CD4-positive, alpha-beta T cell treated with Interleukin-6 for 4 hours (primary cell): ENCODE results near the gene MVB12B.

Source experiments
- DNase-seq: peaks from one replicate; pipeline ENCODE4 v3.0.0-alpha.2; 2020; ENCODE audit warnings: mixed read lengths

MVB12B gene

DNA sequence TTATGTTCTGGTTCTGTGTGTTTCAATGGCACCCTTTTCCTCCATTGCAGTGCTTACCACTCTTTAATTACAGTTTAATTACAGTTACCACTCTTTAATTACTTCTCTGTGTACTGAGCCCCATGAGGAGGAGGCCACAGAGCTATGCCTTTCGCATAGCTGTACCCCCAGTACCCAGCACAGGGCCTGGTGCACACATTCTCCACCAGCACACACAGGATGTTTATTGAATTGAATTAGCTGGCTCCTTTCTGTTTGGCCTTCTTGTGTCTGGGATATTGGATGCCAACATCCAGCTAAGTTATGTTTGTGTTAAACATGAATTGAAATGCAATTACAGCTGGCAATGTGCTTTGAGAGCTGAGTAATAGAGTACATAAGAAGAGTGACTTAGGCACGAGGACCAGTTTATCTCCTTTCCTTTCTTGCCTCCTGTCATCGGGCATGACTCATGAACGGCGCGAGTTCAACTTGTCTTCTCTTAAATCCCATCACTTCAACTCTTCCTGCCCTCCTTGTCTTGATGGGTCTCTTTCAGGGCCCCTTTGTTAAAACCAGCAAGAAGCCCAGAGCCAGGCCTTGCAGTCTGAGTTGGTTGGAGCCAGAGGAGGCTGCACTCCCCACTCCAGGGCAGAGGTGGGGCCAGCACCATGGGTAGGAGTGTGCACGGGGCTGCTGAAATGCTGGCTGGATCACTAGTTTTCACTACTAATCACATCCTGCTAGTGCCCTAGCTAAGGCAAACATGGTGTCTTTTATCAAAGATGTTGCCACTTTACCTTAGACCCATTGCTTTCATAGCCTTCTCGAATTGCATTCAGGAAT, 37.4 kb downstream of the MVB12B start:
- no peak for DNase-seq

DNA sequence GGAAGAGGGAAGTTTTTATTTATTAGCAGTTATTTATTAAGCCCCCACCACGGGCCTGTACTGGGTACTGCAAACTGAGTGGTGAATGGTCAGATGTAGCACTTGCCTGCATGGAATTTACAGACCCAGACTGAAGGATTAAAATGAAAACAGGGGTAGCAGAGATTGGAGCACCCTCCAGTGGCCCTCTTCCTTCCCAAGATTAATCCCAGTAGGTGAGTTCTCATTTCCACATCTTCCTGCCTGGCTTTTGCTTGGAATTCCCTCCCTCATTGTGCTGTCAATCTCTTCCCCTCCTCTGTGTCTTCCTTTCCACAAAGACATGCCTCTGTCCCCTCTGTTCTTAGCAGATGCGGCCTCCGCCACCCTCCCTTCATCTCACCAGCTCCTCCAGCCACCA, 39.2 kb downstream of the MVB12B start:
- no peak for DNase-seq

DNA sequence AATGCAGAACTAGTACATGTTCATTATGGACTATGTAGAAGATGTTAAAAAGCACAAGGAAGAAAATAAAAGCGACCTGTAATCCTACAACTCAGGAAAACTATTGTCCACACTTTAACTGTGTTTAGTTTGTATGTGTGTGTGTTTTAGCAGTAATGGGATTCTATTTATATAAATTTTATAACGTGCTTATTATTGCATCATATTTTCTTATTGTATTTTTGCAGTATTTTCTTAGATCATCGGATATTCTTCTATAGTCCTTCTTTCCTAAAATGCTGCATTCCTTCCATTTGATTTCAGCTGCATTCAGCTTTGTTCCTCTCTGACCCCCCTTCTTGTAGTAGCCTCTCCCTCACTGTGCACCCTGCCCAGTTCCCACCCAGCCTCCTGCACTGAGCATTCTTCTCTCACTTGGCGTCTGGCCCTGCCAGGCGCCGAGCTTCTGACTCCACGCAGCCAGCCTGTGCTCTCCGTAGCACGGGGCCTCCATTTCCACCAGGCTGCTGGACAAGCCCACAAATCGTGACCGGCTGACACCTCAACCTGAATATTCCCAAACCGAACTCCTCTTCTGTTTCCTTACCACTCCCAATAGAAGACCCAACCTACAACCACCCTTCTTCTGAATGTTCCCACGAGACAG, 39.9 kb downstream of the MVB12B start:
- DNase-seq: no peak

DNA sequence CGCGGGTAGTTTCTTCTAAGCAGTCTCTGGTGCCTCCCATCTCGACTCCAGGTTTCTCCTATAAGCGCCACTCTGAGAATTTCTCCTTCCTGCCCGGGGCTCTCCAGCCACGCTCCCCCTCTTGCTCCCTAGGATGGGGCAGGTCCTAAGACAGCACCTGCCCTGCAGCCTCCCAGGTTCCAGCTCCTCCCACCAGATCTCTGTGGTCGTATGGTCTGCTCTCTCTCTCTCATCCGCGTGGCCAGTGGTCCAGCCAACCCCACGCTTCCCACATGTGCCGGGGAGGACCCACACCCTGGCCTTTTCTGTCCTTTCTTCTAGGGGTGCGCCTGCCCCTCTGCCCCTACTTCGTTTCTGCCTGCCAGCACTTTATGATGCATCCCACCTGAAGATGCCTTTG, 40.5 kb downstream of the MVB12B start:
- DNase-seq: no peak

DNA sequence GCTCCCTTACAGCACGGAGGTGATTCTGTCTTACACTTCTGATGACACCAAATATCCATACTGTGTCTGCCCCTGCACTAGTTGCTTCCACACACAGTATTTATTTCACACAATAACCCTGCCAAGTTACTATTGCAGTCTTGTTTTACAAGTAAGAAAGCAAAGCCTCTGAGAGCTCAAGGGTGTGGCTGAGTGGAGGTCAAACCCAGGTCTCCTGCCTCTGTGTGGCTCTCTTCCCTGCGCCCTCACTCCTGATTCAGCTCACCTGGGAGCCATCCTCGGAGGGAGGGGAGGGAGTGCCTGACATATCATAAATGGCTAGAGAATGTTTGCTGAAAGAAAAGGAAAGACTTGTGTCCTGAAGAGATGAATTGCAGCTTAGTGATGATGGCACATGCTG, 41.0 kb downstream of the MVB12B start:
- no peak for DNase-seq

DNA sequence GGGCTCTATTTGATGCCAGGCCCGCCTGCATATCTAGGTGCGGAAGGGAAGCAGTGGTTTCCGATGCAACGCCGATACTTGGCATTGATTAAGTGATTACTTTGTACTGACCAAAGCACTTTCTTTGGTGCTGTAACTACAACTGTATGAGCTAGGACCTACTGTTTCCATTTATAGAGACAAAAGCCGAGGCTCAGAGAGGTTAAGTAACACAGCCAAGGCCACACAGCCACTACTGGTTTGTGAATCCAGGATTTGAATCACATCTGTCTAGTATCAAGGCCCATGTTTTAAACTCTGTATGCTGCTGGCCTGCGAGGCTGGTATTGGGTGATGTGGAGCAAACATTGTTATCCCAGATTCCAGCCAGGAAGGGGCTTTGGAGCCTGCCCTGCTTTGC, 41.4 kb downstream of the MVB12B start:
- no peak for DNase-seq

DNA sequence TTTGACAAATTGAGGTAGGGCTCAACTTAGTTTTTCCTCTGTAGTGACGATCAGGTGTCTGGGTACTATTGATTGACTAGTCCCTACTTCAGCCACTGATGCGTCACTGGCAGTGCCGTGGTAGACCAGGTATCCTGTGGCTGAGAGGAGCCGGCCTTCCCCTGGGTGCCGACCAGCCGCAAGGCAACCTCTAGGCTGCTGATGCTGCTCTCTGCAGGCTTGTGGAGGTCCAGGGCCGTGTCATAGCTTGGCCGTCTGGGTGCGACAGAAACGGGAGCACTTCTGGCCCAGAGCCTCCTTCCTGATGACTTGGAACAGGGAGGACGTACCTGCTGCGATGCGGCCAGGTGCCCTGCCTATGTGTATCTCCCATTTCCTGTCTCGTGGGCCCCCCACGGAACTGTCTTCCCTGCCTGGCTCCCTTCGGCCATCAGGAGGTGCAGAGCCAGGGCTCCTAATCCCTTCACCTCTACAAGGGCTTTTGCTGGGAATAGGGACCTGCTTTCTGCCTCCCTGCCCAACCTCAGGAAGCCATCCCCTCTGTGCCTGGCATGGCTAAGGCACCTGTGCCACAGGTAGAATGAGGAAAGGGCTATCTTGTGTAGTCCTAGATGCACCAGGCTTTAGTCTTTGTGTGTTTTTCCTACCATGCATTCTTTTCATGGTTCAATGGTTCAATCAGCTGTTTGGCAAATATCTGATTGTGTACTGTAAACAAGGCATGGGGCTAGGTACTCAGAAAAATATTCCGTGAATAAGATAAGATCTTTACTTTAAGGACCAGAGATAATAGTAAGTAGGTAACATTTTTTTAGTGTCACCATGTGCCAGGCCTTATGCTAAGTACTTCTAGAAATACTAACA, 44.6 kb downstream of the MVB12B start:
- DNase-seq: no peak

DNA sequence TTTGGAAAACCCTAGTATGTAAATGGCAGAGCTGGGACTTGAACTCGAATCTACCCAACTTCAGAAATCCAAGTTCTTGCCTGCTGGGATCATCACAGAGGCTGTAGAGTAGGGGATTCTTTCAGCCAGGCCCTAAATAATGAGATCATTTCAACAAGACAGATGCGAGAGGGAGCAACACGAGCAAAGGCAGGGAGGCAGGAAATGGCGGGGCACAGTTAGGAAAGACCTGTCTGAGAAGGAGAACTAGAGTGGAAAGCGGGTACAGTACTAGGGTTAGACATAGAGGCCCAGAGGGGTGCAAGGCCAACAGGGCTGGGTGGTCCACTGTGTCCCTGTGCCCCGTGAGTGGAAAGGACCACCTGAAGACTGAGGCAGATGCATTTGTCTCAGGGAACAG, 46.1 kb downstream of the MVB12B start:
- DNase-seq: no peak

DNA sequence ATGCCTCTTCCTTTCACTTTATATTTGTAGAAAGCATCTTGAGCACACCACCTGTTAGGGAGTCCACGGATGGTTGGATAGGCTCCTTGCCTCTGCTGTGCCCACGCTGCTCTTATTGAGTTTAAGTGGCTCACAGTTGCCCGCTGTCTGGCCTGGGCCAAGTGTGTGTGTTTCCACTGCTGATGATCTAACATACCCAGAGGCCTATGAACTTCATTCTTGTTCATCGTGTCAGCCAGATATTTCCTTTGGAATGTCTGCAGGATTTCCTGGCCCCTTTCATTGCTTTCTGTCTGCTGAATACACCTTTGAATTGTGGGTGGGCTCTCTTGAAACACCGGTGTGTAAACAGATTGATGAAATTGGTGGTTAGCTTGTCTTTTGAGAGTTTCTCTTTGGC, 46.6 kb downstream of the MVB12B start:
- no peak for DNase-seq

DNA sequence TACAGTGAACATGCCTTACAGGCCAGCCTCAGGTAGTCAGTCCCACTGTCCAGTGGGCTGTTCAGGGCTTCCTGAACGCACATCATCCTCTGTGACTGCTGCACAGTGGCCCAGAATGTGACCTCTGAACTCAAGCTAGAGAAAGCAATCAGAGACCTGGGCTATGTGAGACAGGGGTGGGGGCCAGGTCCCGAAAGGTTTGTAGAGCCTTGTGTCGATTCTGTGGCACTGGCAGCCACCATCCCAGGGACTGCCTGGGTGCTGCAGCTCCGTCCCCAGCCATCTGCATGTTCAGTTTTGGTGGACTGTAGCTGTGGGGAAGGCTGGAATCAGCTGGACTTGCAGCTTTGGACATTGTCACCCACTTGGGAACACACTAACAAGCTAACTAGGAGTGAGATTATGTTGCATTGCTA, 47.7 kb downstream of the MVB12B start:
- DNase-seq: no peak

DNA sequence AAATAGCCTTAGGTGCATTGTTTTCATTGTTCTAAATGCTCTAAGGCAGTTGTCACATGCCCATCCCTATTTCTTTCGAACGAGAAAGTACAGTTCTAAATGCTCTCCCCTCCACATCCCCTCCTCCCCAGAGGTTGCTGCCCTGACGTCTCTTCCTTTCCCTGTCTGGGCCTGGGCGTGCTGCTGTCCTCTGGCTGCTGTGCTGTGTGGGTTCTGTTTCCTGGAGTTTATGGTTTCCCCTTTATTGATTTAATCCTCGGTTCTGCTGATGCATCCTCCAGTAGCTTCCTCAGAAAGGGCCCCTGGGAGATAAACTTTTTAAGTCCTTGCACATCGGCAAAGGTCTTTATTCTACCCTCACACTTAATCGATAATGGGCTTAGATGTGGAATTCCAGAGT, 48.8 kb downstream of the MVB12B start:
- DNase-seq: no peak

DNA sequence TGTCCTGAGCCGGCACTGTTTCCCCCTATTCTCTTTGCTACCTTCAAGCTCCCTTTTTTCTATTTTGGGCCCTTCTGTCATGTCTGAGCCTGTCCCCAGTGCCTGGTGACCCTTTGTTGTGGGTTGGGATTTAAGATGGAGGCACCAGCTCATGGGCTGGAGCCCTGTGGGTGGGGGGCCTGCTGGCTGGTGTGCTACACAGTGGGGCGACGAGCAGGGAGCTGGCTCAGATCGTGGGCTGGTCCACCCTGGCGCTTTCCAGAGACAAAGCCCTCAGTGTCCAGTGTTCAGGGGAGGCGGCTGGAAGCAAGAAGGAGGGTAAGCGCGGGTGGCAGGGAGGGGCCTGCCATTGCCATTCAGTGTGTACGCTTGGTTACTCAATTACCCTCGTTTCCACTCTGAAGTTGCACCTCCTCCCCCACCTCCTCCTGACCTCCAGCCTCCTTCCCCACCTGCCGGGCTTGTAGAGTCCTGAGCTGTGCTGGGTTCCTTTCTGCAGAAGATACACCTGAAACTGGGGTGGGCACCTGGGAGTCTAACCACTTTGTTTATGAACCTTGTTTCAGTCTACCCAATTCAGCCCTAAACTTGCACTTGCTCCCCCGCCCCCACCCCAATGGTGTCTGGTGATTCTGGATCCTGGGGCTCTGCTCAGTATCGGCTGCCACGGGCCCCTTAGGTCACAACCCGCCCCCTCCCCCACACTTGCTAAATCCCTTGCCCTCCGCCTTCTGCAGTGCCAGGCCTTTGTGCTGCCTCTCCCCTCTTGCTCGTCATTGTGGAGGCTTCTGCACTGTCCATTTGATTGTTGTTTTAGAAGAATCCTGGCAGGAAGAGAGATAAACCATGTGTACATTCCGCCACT, 49.9 kb downstream of the MVB12B start:
- DNase-seq: no peak

DNA sequence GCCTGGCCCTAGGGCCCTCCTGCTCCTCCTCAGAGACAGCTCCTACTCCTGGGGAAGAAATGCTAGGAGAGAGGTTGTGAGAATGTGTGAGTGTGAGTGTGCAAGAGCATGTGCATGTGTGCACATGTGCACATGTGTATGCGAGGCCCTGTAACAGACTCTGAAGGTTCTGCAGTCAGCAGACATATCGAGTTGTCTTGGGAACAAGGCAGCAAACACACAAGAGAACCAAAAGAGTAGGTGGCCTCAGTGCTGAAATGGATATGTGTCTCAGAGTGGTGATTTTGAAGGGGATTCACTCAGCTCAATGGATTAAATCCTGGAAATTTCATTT, 50.5 kb downstream of the MVB12B start:
- DNase-seq: no peak

DNA sequence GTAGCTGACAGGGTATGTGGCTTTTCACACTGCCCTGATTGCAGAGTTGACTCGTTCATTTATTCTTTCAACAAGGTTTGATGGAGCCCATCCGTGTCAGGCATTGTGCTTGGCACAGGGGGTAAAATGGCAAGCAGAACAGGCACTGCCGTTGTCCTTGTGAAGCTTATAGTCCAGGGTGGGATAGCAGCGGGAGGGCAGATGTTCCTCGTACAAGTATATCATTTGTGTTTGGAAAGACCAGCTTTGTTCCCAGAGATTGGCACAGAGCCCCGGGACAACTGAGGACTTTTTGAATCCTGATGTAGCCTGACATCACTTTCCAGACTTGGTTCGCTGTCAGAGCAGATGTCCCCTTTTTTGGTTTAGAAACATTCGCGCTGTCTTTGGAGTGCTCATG, 50.9 kb downstream of the MVB12B start:
- DNase-seq: no peak

DNA sequence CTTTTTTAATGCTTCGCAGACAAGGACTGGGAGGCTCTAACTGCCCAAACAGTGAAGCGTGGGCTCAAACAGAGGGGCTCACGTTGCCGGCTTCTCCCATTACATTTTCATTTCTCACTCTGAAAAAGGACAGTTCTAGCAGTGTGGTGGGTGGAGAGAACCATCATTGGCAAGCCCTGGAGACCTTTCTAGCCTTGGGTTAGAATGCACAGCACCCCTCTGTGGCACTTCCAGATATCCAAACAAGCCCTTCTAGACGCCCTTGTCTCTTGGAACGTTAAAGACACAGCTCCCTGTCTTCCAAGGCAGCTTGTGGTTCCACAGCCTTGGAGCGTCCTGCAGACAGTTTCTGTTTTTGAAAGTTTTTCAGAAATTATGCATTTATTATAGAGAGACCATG, 52.1 kb downstream of the MVB12B start:
- DNase-seq: no peak

DNA sequence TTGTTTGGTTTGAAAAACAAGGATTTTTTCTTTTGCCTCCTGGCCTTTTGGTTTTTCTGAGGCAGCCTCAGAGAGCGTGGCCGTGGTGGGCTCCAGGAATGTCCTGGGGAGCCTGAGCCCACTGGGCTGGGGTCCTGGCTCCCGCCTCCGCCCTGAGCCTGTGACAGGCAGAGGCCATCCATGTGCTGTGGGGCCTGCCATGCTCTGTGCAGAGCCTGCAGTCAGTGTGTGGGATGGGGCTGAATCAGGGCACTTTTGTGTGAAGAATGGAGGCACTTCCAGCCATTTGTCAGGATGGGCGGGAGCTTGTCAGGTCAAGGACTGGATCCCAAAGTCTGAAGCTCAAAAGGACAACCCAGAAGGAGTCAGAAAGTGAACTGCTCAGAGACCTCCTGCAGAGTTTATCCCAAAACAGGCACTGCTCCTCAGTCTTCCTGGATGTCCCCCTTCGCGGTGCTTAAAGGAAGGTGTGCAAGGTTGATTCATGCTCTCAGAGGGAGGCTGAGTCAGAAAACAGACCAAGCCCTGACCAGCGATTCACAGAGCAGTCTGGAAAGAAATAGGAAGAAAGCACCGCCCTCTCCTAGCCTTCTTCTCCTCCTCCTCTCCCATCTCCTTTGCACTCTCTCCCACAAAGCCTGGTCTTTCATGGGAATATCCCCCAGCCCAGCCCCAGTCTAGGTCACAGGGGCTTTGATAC, 53.2 kb downstream of the MVB12B start:
- no peak for DNase-seq

DNA sequence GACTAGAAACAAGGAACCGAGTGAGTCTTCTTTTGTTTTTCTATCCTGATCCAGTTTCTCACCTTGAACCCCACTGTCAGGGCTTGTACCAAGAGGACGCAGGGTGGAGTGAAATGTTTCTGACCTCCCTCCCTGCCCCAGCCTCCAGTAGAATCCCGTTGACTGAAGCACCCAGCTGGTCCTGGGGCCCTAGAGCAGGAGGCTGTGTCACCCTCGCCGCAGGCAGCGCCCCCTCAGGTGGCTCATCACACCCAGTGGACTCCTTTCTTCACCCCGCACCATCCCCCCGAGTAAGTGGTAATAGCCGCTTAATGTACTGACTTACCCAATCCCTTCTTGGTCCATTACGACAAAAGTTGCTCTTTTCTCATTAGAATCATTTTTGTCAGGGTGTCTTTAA, 53.8 kb downstream of the MVB12B start:
- DNase-seq: no peak

DNA sequence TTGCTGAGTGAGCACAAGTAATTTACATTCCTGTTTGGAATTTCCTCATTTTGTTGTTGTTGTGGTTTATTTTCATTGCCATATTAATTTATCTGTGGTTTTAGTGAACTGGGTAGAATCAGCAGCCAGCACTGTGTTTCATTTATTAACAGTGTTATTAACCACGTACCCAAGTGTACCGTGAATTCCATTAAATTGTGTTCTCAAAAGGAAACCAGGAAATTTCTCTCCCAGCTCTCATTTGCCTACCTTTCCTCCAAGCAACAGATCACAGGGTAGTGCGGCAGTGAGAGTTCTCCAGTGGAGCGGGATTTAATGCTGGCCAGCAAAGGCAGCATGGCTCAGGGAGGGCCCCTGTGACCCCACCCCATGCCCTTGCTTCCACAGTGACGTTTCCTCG, 54.6 kb downstream of the MVB12B start:
- DNase-seq: no peak

DNA sequence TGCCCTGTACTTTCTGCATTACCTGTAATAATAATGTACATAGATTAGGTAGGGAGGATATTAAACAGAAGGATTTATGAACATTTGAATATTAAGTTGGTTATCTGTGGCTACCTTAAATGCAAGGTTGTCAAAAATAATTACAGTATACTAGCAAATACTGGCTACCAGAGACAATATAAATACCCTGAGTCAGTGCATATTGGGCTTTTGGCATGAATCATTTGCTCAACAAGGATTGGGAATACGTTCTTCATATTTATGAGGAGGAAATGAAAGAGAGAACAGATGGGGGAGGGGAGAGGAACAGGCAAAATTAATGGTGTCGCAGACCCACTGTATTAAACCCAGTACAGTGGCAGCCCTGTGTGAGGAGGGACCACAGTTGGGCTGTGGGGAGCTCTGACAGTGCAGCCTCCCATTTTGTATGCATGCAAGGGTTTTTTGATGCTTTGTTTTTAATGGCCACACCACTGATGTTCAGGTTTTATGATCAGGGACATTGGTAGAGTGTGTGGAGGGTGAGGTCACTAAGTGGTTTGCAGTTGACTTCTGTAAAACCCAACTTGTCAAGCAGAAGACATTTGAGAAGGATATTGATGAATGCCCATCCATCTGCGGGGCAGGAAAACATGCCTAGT, 56.9 kb downstream of the MVB12B start:
- DNase-seq: no peak

DNA sequence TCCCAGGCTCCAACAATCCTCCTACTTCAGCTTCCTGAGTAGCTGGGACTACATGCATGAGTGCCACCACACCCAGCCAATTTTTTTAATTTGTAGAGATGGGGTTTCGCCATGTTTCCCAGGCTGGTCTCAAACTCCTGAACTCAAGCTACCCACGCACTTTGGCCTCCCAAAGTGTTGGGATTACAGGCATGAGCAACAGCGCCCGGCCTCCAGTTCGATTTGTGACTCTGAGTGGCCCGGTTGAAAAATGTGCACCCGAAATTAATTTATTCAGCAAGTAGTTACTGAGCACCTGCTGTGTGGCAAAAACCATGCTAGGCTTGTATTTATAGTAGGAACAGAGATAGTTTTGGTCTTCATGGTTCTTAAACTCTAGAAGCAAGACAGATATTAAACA, 58.3 kb downstream of the MVB12B start:
- DNase-seq: no peak

DNA sequence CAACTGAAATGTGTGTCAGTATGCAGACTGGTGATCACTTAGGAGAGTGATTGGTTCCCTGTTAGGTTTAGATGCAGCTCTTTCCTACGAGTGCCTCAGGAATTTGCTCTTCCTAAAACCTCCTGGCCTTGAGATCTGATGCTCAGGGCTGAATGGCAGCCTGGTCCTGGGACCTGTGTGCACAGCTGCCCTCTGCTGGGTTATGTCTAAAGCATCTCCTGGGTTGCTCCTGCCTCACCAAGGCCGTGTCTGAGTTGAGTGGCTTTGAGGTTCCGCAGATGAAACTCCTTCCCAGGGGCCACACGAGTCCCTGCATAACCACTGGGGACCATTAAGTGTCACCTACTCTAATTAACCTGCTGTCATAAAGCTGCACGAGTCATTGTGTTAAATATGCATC, 59.5 kb downstream of the MVB12B start:
- no peak for DNase-seq

DNA sequence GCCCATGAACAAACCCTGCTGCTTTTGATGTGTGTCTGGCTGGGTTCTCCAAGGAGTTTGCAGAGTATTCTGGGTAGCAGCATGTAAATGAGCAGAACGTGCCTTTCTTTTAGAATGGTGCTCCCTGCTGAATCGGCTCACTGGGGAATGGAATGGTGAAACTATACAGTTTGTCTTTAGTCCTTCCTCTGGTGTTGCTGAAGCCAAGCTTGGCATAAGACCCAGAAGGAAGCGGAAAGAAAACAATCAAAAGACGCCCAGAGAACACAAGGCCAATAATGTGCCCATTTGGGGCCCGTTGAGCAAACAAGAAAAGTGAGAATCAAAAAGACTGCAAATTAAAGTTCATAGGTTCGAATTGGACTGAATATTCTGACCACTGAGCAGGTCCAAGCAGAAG, 60.1 kb downstream of the MVB12B start:
- DNase-seq: no peak
